ENCODE data around the gene EARS2. TPM values are rescaled to one million over a fixed set of nuclear protein-coding genes. Genes with fewer than 3 reads are reported as not detected.

EARS2 gene
- total RNA-seq, 1 donor from 2014 or later: 8.3 TPM

- H3K36me3 Mint-ChIP-seq (ENCODE audit: unreplicated experiment): no peaks in the 10 kb centered on the region
Observed at GRCh38 chr16:23575834-23576233, 18.7 kb upstream of the EARS2 start.

DNA sequence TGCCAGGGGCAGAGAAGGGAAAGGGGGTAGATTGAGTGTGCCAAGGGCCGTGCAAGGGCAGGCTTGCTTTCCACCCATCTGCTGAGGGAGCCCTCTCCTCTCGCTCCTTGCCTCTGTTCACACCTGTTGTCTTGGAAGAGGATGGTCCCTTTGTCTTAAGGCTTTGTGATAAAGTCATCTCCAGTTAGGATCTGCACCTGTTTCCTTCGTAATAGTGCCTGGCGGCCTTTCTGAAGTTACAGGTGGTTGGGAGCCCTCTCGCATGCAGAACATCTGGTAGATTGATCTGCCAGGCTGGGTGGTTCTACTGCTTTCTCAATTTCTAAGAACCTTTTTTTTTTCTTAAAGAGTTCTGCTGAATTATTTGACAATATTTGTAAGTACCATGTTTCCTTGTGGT lies 16.7 kb upstream of the EARS2 start:
- H3K27ac Mint-ChIP-seq (ENCODE audit: unreplicated experiment): no peak overlapping the region
- TF ChIP-seq CTCF (IDR thresholded peaks at IDR 0.05; ENCODE audit: partially characterized antibody, unreplicated experiment): no peak
- no peaks in the 10 kb centered on the region for H3K4me1 Mint-ChIP-seq (ENCODE audit: low read depth, unreplicated experiment)
- no peak overlapping the region for H3K4me3 Mint-ChIP-seq (ENCODE audit: unreplicated experiment)
- H3K27me3 Mint-ChIP-seq (ENCODE audit: unreplicated experiment): no peaks in the 10 kb centered on the region
- no peaks in the 10 kb centered on the region for H3K36me3 Mint-ChIP-seq (ENCODE audit: unreplicated experiment)
- no peaks in the 10 kb centered on the region for H3K9me3 Mint-ChIP-seq (ENCODE audit: unreplicated experiment)
- no peak for DNase-seq

More at GRCh38 chr16:23575834-23576233, 18.7 kb upstream of the EARS2 start:
- no peaks in the 10 kb centered on the region for H3K4me1 Mint-ChIP-seq (ENCODE audit: low read depth, unreplicated experiment)
- no peak overlapping the region for H3K4me3 Mint-ChIP-seq (ENCODE audit: unreplicated experiment)
- no peaks in the 10 kb centered on the region for H3K27me3 Mint-ChIP-seq (ENCODE audit: unreplicated experiment)
- H3K27ac Mint-ChIP-seq (ENCODE audit: unreplicated experiment): no peak overlapping the region
- H3K9me3 Mint-ChIP-seq (ENCODE audit: unreplicated experiment): no peaks in the 10 kb centered on the region
- no peak for DNase-seq
- TF ChIP-seq CTCF (IDR thresholded peaks at IDR 0.05; ENCODE audit: partially characterized antibody, unreplicated experiment): no peak

GRCh38 chr16:23572394-23572793 lies 15.2 kb upstream of the EARS2 start:
- Mint-ChIP-seq H3K36me3 (ENCODE audit: unreplicated experiment) (no peaks in the 10 kb centered on the region), H3K4me1 (ENCODE audit: low read depth, unreplicated experiment) (no peaks in the 10 kb centered on the region), H3K4me3 (ENCODE audit: unreplicated experiment) (peak overlapping the region; percentile 49), H3K27me3 (ENCODE audit: unreplicated experiment) (no peaks in the 10 kb centered on the region), H3K27ac (ENCODE audit: unreplicated experiment) (no peak overlapping the region), H3K9me3 (ENCODE audit: unreplicated experiment) (no peaks in the 10 kb centered on the region)
- no peak for TF ChIP-seq CTCF (IDR thresholded peaks at IDR 0.05; ENCODE audit: partially characterized antibody, unreplicated experiment)
- no peak for DNase-seq

- Mint-ChIP-seq H3K9me3 (ENCODE audit: unreplicated experiment) (no peaks in the 10 kb centered on the region), H3K27me3 (ENCODE audit: unreplicated experiment) (no peaks in the 10 kb centered on the region), H3K4me3 (ENCODE audit: unreplicated experiment) (no peak overlapping the region), H3K36me3 (ENCODE audit: unreplicated experiment) (no peaks in the 10 kb centered on the region), H3K27ac (ENCODE audit: unreplicated experiment) (no peak overlapping the region), H3K4me1 (ENCODE audit: low read depth, unreplicated experiment) (no peaks in the 10 kb centered on the region)
- no peak for DNase-seq
- no peak for TF ChIP-seq CTCF (IDR thresholded peaks at IDR 0.05; ENCODE audit: partially characterized antibody, unreplicated experiment)
Observed at GRCh38 chr16:23571895-23572294, 14.7 kb upstream of the EARS2 start.

DNA sequence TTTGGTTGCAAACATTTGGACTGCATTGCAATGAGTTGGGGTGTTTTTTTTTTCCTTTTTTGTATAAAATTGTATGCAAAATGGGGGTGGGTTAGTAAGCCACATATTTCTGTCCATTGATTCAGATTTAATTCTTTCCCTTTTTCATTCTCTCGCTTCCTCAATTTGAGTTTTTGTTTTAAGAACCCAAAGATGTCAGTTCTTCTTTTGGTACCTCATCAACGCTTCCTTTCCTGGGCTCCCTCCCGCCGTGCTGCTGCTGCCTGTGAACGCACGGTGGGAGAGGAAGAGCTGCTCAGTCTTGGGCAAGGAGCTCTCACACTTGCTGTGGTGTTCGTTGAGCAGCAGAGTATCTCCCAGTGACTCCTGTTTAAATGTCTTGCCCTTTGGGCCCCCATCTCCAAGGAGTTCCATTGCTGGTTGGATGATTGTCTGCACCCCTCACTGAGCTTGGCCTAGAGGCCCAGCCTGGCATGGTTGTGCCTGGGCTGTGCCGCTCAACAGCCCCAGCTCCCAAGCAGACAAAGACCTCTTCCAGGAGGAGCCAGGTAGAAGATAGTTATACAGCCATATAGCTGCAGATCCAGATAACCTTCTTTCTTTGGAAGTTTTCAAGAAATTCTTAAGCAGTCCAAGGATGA lies 14.0 kb upstream of the EARS2 start:
- Mint-ChIP-seq H3K36me3 (ENCODE audit: unreplicated experiment) (no peaks in the 10 kb centered on the region), H3K27ac (ENCODE audit: unreplicated experiment) (no peak overlapping the region), H3K9me3 (ENCODE audit: unreplicated experiment) (no peaks in the 10 kb centered on the region)

More for the DNA sequence above, 14.0 kb upstream of the EARS2 start:
- TF ChIP-seq CTCF (IDR thresholded peaks at IDR 0.05; ENCODE audit: partially characterized antibody, unreplicated experiment): no peak
- DNase-seq: no peak
- Mint-ChIP-seq H3K4me3 (ENCODE audit: unreplicated experiment) (no peak overlapping the region), H3K4me1 (ENCODE audit: low read depth, unreplicated experiment) (no peaks in the 10 kb centered on the region), H3K27me3 (ENCODE audit: unreplicated experiment) (no peaks in the 10 kb centered on the region)

Measured in glutamatergic neuron (in vitro differentiated cells).